Karpas-422 (cell line): ENCODE results near the gene BCAS4. TPM values are rescaled to one million over a fixed set of nuclear protein-coding genes. Genes with fewer than 3 reads are reported as not detected.

Experiments
- DNase-seq: peaks from one replicate; pipeline ENCODE4 v3.0.0-alpha.2; 2015
- H2AFZ ChIP-seq: fragments of 200-600 bp; sonication (generic); 2 replicates; pipeline ENCODE4 v1.6.1; 2014; ENCODE audit warnings: antibody characterized with exemption, low read length, mixed read lengths
- H3K27ac ChIP-seq: fragments of 200-600 bp; sonication (generic); 2 replicates; pipeline ENCODE4 v1.5.1; 2014; ENCODE audit warnings: mild to moderate bottlenecking, low read length, moderate library complexity
- H3K27me3 ChIP-seq: fragments of 200-600 bp; sonication (generic); 2 replicates; pipeline ENCODE4 v1.6.1; 2014; ENCODE audit warnings: low read length, mixed read lengths
- H3K36me3 ChIP-seq: fragments of 200-600 bp; sonication (generic); 2 replicates; pipeline ENCODE4 v1.6.1; 2014; ENCODE audit warnings: low read length, mixed read lengths; ENCODE audit not compliant: insufficient read depth
- H3K4me1 ChIP-seq: fragments of 200-600 bp; sonication (generic); 2 replicates; pipeline ENCODE4 v1.6.1; 2014; ENCODE audit warnings: mild to moderate bottlenecking, low read length, mixed read lengths
- H3K4me2 ChIP-seq: fragments of 200-600 bp; sonication (generic); 2 replicates; pipeline ENCODE4 v1.6.1; 2014; ENCODE audit warnings: low read length, low read depth, mild to moderate bottlenecking; ENCODE audit not compliant: poor library complexity, severe bottlenecking
- H3K4me3 ChIP-seq: fragments of 200-600 bp; sonication (generic); 2 replicates; pipeline ENCODE4 v1.5.1; 2014; ENCODE audit warnings: mild to moderate bottlenecking, antibody characterized with exemption, low read length, mixed read lengths
- H3K79me2 ChIP-seq: fragments of 200-600 bp; sonication (generic); 2 replicates; pipeline ENCODE4 v1.6.1; 2014; ENCODE audit warnings: mild to moderate bottlenecking, low read length, mixed read lengths
- H3K9ac ChIP-seq: fragments of 200-600 bp; sonication (generic); 2 replicates; pipeline ENCODE4 v1.6.0; 2014; ENCODE audit warnings: low read length
- H3K9me2 ChIP-seq: fragments of 200-600 bp; sonication (generic), shearing (Covaris generic); replicated peaks from 2 replicates; pipeline ENCODE4 v1.6.0; 2014; ENCODE audit warnings: mild to moderate bottlenecking, low read length, moderate library complexity; ENCODE audit not compliant: insufficient read depth
- H3K9me3 ChIP-seq: fragments of 300-700, 200-600 bp; sonication (generic); 2 replicates; pipeline ENCODE4 v1.6.1; 2014; ENCODE audit warnings: low read length, mixed read lengths
- H4K20me1 ChIP-seq: fragments of 200-600 bp; sonication (generic); 2 replicates; pipeline ENCODE4 v1.6.1; 2014; ENCODE audit warnings: mild to moderate bottlenecking, antibody characterized with exemption, low read length, low read depth; ENCODE audit not compliant: insufficient read depth
- total RNA-seq: library from RNA; depleted of rRNA; stranded (reverse); fragments of >200 nt; shearing (Covaris generic); gene quantifications from 2 replicates; pipeline ENCODE4 v1.2.3, GENCODE V29; 2014; ENCODE audit warnings: low replicate concordance

Gene BCAS4
- total RNA-seq, 1 experiment from 2014 or later = 191 TPM

DNA sequence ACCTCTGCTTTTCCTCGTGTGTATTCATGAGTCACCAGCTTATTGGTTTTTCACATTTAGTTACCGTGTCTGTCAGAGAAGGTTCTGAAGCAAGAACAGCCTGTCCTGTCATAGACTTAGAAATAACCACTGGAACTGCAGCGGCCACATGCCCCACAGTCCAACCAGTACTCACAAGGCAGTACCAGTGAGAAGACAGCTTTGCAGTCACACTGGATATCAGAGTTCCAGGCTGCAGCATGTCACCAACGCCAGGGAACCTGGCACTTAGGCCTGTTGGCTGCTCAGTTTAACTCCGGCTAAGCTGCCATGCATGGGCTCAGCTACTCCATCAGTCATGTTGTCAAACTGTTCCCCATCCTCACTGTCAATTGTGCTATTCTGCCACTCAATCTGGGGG is 96.3 kb downstream of the BCAS4 start:
- no peak for DNase-seq
- H3K4me1 ChIP-seq = peaks cover 48% of the 10 kb centered on the region
- no peaks in the 10 kb centered on the region for H3K9me2 ChIP-seq
- H3K9me3 ChIP-seq = no peaks in the 10 kb centered on the region
- no peaks in the 10 kb centered on the region for H3K27me3 ChIP-seq
- no peaks in the 10 kb centered on the region for H4K20me1 ChIP-seq
- H3K9ac ChIP-seq = no peak overlapping the region
- no peak overlapping the region for H3K4me3 ChIP-seq
- H3K4me2 ChIP-seq = no peak overlapping the region
- 0 out of 2 replicates have a peak, but pooled peaks cover 15% of the 10 kb centered on the region for H3K79me2 ChIP-seq
- H3K27ac ChIP-seq = peak overlapping the region; percentile 65
- peaks cover 48% of the 10 kb centered on the region for H3K36me3 ChIP-seq
- no peak overlapping the region for H2AFZ ChIP-seq

DNA sequence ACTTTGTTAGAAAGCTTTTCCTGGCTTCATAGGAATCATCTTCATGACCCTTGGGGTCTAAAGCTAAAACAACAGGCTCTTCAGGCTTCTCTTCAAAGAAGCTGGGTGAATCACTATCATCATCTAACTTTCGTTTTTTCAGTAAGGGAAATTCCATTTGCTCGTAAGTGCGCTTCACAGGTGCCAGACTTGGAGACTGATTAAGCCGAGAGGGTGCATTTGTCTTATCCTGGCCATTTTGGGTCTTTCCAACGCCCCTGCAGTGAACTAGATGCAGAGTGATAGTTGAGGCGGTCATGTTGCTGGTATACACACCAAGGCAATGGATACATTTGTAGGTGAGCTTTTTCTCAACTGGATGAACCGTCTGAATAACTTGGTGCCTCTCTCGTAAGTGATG is 97.5 kb downstream of the BCAS4 start:
- Histone ChIP-seq H2AFZ (no peak overlapping the region), H3K27me3 (no peaks in the 10 kb centered on the region), H3K9me3 (no peaks in the 10 kb centered on the region), H3K4me3 (no peak overlapping the region), H3K36me3 (peaks cover 51% of the 10 kb centered on the region), H3K4me2 (no peak overlapping the region), H3K27ac (peak overlapping the region; percentile 65), H4K20me1 (no peaks in the 10 kb centered on the region), H3K4me1 (peaks cover 48% of the 10 kb centered on the region), H3K79me2 (0 out of 2 replicates have a peak, but pooled peaks cover 15% of the 10 kb centered on the region), H3K9ac (no peak overlapping the region), H3K9me2 (no peaks in the 10 kb centered on the region)
- DNase-seq = no peak

DNA sequence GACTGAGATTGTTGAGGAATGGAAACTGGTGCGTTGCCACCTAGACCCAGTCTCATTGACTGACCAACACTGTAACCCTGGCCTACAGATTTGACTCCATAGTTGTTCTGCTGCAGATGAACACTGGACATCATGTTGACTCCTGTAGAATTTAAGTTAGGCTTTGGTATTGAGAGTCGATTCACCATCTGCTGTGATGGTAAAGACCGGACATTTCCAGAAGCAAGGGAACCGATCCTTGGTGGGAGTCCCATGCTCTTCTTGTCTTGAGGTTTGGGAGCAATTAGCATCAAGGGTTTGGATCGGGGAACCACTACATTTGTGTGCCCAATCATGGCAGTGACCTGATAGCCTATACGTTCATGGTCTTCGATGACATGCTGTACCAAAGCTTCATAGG is 98.8 kb downstream of the BCAS4 start:
- Histone ChIP-seq H3K4me2 (no peak overlapping the region), H3K79me2 (0 out of 2 replicates have a peak, but pooled peaks cover 17% of the 10 kb centered on the region)

DNA sequence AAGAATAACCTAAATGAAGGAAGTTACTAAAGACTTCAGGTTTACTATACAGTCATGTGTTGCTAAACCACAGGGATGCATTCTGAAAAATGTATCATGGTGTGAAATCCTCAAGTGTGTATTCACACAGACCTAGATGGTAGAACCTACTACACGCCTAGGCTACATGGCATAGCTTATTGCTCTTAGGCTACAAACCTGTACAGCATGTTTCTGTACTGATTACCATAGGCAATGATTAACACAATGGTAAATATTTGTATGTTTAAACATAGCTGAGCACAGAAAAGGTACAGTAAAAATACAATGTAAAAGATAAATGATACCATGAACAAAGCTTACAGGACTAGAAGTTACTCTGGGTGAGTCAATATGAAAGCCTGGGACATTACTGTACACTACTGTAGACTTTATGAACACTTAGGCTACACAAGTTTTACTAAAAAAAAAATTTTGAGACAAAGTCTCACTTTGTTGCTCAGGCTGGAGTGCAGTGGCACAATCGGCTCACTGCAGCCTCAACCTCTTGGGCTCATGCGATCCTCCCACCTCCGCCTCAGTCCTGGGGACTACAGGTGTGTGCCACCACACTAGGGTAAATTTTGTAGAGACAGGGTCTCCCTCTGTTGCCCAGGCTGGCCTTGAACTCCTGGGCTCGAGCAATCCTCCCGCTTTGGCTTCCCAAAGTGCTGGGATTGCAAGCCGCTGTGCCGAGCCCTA is 100.4 kb downstream of the BCAS4 start:
- Histone ChIP-seq H3K27me3 (no peaks in the 10 kb centered on the region), H3K9ac (no peak overlapping the region), H3K4me2 (no peak overlapping the region), H3K36me3 (peaks cover 52% of the 10 kb centered on the region), H3K9me2 (no peaks in the 10 kb centered on the region), H3K79me2 (peaks cover 24% of the 10 kb centered on the region), H3K4me1 (peaks cover 29% of the 10 kb centered on the region), H3K4me3 (no peak overlapping the region), H3K27ac (peak overlapping the region; percentile 13; the same call in 1 of the 2 replicates), H4K20me1 (peaks cover 2% of the 10 kb centered on the region), H2AFZ (no peak overlapping the region), H3K9me3 (no peaks in the 10 kb centered on the region)
- no peak for DNase-seq

More for the DNA sequence above, 98.8 kb downstream of the BCAS4 start:
- peaks cover 55% of the 10 kb centered on the region for H3K36me3 ChIP-seq
- H3K9me2 ChIP-seq = no peaks in the 10 kb centered on the region
- peak overlapping the region; percentile 65 for H3K27ac ChIP-seq
- no peak overlapping the region for H2AFZ ChIP-seq
- peaks cover 44% of the 10 kb centered on the region for H3K4me1 ChIP-seq
- no peaks in the 10 kb centered on the region for H3K27me3 ChIP-seq
- H4K20me1 ChIP-seq = no peaks in the 10 kb centered on the region
- no peak for DNase-seq
- no peak overlapping the region for H3K9ac ChIP-seq
- no peaks in the 10 kb centered on the region for H3K9me3 ChIP-seq
- H3K4me3 ChIP-seq = no peak overlapping the region

DNA sequence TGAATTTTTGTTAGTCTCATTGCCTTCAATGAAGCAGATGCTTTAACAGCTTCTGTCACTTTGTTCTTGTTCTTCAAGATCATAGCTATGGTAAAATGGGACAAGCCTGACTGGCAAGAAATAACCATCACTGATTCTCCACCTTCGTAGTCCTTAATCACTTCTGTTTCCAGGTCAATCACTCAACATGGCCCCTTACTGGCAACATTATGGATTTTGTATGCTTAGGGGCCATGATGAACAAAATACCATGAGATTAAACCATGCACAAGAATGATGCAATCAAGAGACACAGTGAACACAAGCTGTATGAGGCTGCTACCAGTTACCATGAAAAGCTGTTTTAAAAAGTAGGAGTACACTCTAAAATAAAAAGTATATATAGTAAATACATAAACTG is 103.6 kb downstream of the BCAS4 start:
- H3K9me2 ChIP-seq = no peaks in the 10 kb centered on the region
- DNase-seq = no peak
- H3K79me2 ChIP-seq = peaks cover 53% of the 10 kb centered on the region
- peaks cover 33% of the 10 kb centered on the region for H4K20me1 ChIP-seq
- peaks cover 58% of the 10 kb centered on the region for H3K36me3 ChIP-seq
- H3K4me2 ChIP-seq = no peak overlapping the region
- peak overlapping the region; percentile 74 for H3K27ac ChIP-seq
- no peaks in the 10 kb centered on the region for H3K27me3 ChIP-seq
- H3K4me1 ChIP-seq = peaks cover 20% of the 10 kb centered on the region
- H3K4me3 ChIP-seq = no peak overlapping the region
- no peak overlapping the region for H3K9ac ChIP-seq
- H3K9me3 ChIP-seq = no peaks in the 10 kb centered on the region
- no peak overlapping the region for H2AFZ ChIP-seq

DNA sequence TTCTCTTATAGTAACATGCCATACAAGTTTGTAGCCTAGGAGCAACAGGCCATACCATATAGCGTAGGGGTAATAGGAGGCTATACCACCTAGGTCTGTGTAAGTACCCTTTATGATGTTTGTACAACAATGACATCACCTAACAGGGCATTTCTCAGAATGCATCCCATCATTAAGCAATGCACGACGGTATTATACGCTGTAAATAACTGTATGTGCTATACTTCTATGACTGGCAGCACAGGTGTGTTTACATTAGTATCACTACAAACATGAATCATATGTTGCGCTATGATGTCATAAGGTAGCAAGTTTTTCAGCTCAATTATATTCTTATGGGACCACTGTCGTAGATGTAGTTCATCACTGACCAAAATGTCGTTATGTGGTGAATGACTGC is 105.4 kb downstream of the BCAS4 start:
- Histone ChIP-seq H4K20me1 (peaks cover 51% of the 10 kb centered on the region), H3K4me2 (no peak overlapping the region), H2AFZ (no peak overlapping the region), H3K79me2 (peaks cover 59% of the 10 kb centered on the region), H3K9me2 (no peaks in the 10 kb centered on the region), H3K27me3 (no peaks in the 10 kb centered on the region), H3K4me1 (peaks cover 32% of the 10 kb centered on the region), H3K9me3 (no peaks in the 10 kb centered on the region), H3K4me3 (no peak overlapping the region), H3K27ac (no peak overlapping the region), H3K36me3 (peaks cover 63% of the 10 kb centered on the region), H3K9ac (no peak overlapping the region)
- DNase-seq = no peak

DNA sequence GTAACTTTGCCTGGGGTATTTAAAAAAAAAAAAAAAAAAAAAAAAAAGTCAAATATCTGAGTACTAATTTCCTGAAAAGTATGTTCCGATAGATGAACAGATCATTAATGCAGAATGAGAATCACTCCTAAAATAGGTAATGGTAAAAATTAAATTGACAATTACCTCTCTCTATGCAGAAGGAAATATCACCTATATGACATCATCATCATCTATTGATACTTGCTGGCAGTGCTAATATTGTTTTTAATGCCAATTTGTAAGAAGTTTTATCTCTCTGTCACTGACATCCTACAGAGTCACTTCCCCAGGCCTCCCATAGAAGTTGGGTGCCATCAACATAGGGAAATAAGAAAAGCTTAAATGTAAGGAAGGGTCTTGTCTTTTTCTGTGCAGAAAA is 106.4 kb downstream of the BCAS4 start:
- Histone ChIP-seq H3K9me3 (no peaks in the 10 kb centered on the region), H3K27ac (no peak overlapping the region; the same call in 1 of the 2 replicates), H3K27me3 (no peaks in the 10 kb centered on the region), H4K20me1 (peaks cover 59% of the 10 kb centered on the region), H3K9me2 (no peaks in the 10 kb centered on the region), H3K4me3 (no peak overlapping the region), H3K9ac (no peak overlapping the region), H3K4me1 (peaks cover 43% of the 10 kb centered on the region), H3K36me3 (peaks cover 65% of the 10 kb centered on the region), H3K79me2 (peaks cover 69% of the 10 kb centered on the region), H3K4me2 (no peak overlapping the region), H2AFZ (no peak overlapping the region)
- DNase-seq = no peak

DNA sequence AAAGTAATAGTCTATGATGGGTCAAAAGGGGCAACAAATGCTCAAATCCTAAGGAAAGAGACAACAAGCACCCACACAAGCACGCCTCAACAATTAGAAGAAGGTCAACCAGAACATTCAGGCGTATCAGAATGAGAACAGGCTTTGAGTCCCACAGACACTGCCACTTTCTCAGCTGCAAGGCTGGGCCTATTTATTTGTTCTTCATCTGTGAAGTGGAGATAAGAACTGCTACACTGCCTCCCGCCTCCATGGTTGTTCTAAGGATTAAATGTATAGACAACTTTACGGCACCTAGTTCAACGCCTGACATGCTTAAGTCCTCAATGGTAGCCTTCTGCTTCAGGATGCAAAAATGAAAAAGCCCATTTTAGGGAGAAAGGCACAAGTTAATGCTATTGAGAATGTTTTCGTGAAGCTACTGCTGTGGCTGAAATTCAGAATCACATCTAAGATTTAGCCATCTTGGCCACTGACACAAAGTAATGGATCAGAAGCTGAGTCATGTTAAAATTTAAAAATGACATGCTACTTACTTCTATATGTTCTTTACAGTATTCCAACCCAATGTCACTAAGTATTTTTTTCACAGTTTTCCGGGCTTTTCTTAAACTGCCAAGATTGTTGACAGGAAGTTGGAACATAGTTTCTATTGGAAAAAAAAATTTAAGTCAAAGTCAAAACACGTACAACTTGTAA is 108.6 kb downstream of the BCAS4 start:
- no peak overlapping the region for H2AFZ ChIP-seq
- H4K20me1 ChIP-seq = peaks cover 73% of the 10 kb centered on the region

More for the DNA sequence above, 108.6 kb downstream of the BCAS4 start:
- Histone ChIP-seq H3K4me1 (peaks cover 45% of the 10 kb centered on the region), H3K9ac (no peak overlapping the region), H3K9me2 (no peaks in the 10 kb centered on the region), H3K9me3 (no peaks in the 10 kb centered on the region), H3K4me2 (no peak overlapping the region), H3K27ac (peak overlapping the region; percentile 56; the same call in 1 of the 2 replicates), H3K27me3 (no peaks in the 10 kb centered on the region), H3K4me3 (no peak overlapping the region), H3K79me2 (peaks cover 88% of the 10 kb centered on the region), H3K36me3 (peaks cover 65% of the 10 kb centered on the region)
- no peak for DNase-seq
